Muscle of back (tissue), 11 donors: Measurements from ENCODE around the gene CRY2. TPM values are rescaled to one million over a fixed set of nuclear protein-coding genes. Genes with fewer than 3 reads are reported as not detected.
A peak's percentile ranks its signal among the peaks of the same experiment; 100 is the strongest.

ENCODE experiments used
- DNase-seq, 3 donors: peaks; one replicate each; pipeline versions ENCODE4 v3.0.0 to v3.0.0-alpha.2; 2013
- polyA plus RNA-seq, 10 donors: library from polyadenylated mRNA; unstranded; fragments of 120-200 nt; gene quantifications; one replicate each; pipeline ENCODE4 v1.2.1, GENCODE V29; 2013; ENCODE audit not compliant: insufficient read length in 10 of 10

Gene CRY2
- polyA plus RNA-seq, 10 donors, result 21.6 to 34.1 (median 28.4) TPM

GRCh38 chr11:45913942-45914635 is 66.8 kb downstream of the CRY2 start:
- DNase-seq, result no peak

GRCh38 chr11:45915446-45915845 is 68.2 kb downstream of the CRY2 start:
- DNase-seq, result no peak

GRCh38 chr11:45917286-45917622 is 70.0 kb downstream of the CRY2 start:
- no peak for DNase-seq

GRCh38 chr11:45917623-45918330 is 70.5 kb downstream of the CRY2 start, which contains the start of gene PEX16:
Gene PEX16, minus strand, starts transcription at chr11:45917877. Its CDS starts 66 bp downstream, at chr11:45917811.
- peak; percentile 98 to 99 (median 99) for DNase-seq

GRCh38 chr11:45918331-45918941 is 71.2 kb downstream of the CRY2 start:
- peak; percentile 36 to 77 (median 58) for DNase-seq

GRCh38 chr11:45918962-45919675 is 71.8 kb downstream of the CRY2 start:
- DNase-seq, result no peak

- DNase-seq, result peak in 1 of 3 donors; percentile 21
These were observed 72.7 kb downstream of the CRY2 start for GRCh38 chr11:45919806-45920530.

- no peak for DNase-seq
These were observed 73.5 kb downstream of the CRY2 start for GRCh38 chr11:45920531-45921477.

- DNase-seq, result peak in 1 of 3 donors; percentile 67
These were observed 74.5 kb downstream of the CRY2 start for GRCh38 chr11:45921561-45922424.

- peak in 1 of 3 donors; percentile 25 for DNase-seq
These were observed 75.3 kb downstream of the CRY2 start, which contains the start of gene LARGE2 for GRCh38 chr11:45922425-45923082. Gene LARGE2, plus strand, starts transcription at chr11:45922656. Its CDS starts 227 bp downstream, at chr11:45922883.

GRCh38 chr11:45924036-45924915 is 77.0 kb downstream of the CRY2 start:
- DNase-seq, result peak in 1 of 3 donors; percentile 10

- DNase-seq, result peak in 1 of 3 donors; percentile 4
These were observed 77.7 kb downstream of the CRY2 start for GRCh38 chr11:45924927-45925326.

- no peak for DNase-seq
These were observed 78.3 kb downstream of the CRY2 start for GRCh38 chr11:45925550-45925949.

GRCh38 chr11:45926001-45926401 is 78.7 kb downstream of the CRY2 start:
- peak in 1 of 3 donors; percentile 10 for DNase-seq

- no peak for DNase-seq
These were observed 79.5 kb downstream of the CRY2 start for GRCh38 chr11:45926536-45927331.

- no peak for DNase-seq
These were observed 80.0 kb downstream of the CRY2 start for GRCh38 chr11:45927332-45927683.
